RWPE2 (cell line): ENCODE data around the gene LLGL1.
A peak's percentile ranks its signal among the peaks of the same experiment; 100 is the strongest.

Experiments used
- ATAC-seq: fragments of 200-7000 bp; cut with Tn5 transposase; 3 replicates; pipeline ENCODE4 v1.9.1; 2021; ENCODE audit warnings: low read depth
- DNase-seq: peaks from one replicate; pipeline ENCODE4 v3.0.0-alpha.2; 2020; ENCODE audit warnings: low spot score
- H3K27ac ChIP-seq: fragments of 450-650 bp; 2 replicates; pipeline ENCODE4 v1.5.1; 2017; ENCODE audit warnings: mild to moderate bottlenecking; ENCODE audit not compliant: poor library complexity, severe bottlenecking
- H3K27me3 ChIP-seq: fragments of 250-450 bp; sonication (Bioruptor Pico); 2 replicates; pipeline ENCODE4 v1.5.1; 2021; ENCODE audit warnings: mild to moderate bottlenecking, moderate library complexity; ENCODE audit not compliant: insufficient read depth, poor library complexity, severe bottlenecking
- H3K36me3 ChIP-seq: fragments of 250-450 bp; sonication (Bioruptor Pico); 2 replicates; pipeline ENCODE4 v1.5.1; 2020; ENCODE audit warnings: low read depth, mild to moderate bottlenecking, moderate library complexity
- H3K4me1 ChIP-seq: fragments of 250-450 bp; sonication (Bioruptor Pico); 2 replicates; pipeline ENCODE4 v1.5.1; 2021; ENCODE audit warnings: mild to moderate bottlenecking, moderate library complexity; ENCODE audit not compliant: insufficient read depth, poor library complexity, severe bottlenecking
- H3K4me3 ChIP-seq: fragments of 250-450 bp; sonication (Bioruptor Pico); 2 replicates; pipeline ENCODE4 v1.5.1; 2021; ENCODE audit warnings: mild to moderate bottlenecking, moderate library complexity; ENCODE audit not compliant: severe bottlenecking
- H3K9me3 ChIP-seq: fragments of 250-450 bp; sonication (Bioruptor Pico); 2 replicates; pipeline ENCODE4 v1.5.1; 2021; ENCODE audit warnings: mild to moderate bottlenecking, moderate library complexity; ENCODE audit not compliant: severe bottlenecking
- TF ChIP-seq, protein P1 (sequence below): fragments of 450-650 bp; IDR thresholded peaks from one replicate; pipeline ENCODE4 v1.5.1; 2017; ENCODE audit warnings: mild to moderate bottlenecking, moderate library complexity; ENCODE audit not compliant: poor library complexity, severe bottlenecking

Gene LLGL1

DNA sequence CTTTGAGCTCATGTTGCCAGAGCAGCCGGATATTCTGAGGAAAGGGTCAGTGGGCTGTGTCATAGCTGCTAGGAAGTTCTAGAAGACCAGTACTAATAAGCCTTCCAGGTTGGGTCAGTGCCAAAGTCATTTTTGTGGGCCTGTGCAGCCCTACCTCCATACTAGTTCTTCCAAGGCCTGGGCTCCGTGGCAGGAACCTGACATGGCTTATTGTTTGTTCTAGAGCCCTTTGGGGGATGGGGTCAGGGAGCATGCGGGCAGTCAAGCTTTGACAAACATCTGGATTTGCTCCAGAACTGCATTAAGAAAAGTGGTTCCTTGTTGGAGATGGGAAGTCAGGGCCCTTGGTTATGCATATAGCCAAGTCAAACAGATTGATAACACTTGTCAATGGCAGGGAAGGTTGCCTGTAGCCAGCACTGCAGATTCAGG lies 34.2 kb upstream of the LLGL1 start:
- ATAC-seq = no peak
- H3K27ac ChIP-seq = no peak overlapping the region
- no peak overlapping the region for H3K4me3 ChIP-seq
- H3K36me3 ChIP-seq = peaks cover 82% of the 10 kb centered on the region
- TF ChIP-seq, protein P1, sequence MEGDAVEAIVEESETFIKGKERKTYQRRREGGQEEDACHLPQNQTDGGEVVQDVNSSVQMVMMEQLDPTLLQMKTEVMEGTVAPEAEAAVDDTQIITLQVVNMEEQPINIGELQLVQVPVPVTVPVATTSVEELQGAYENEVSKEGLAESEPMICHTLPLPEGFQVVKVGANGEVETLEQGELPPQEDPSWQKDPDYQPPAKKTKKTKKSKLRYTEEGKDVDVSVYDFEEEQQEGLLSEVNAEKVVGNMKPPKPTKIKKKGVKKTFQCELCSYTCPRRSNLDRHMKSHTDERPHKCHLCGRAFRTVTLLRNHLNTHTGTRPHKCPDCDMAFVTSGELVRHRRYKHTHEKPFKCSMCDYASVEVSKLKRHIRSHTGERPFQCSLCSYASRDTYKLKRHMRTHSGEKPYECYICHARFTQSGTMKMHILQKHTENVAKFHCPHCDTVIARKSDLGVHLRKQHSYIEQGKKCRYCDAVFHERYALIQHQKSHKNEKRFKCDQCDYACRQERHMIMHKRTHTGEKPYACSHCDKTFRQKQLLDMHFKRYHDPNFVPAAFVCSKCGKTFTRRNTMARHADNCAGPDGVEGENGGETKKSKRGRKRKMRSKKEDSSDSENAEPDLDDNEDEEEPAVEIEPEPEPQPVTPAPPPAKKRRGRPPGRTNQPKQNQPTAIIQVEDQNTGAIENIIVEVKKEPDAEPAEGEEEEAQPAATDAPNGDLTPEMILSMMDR = no peak
- no peaks in the 10 kb centered on the region for H3K27me3 ChIP-seq
- no peaks in the 10 kb centered on the region for H3K9me3 ChIP-seq
- no peak for DNase-seq
- peaks cover 12% of the 10 kb centered on the region for H3K4me1 ChIP-seq

DNA sequence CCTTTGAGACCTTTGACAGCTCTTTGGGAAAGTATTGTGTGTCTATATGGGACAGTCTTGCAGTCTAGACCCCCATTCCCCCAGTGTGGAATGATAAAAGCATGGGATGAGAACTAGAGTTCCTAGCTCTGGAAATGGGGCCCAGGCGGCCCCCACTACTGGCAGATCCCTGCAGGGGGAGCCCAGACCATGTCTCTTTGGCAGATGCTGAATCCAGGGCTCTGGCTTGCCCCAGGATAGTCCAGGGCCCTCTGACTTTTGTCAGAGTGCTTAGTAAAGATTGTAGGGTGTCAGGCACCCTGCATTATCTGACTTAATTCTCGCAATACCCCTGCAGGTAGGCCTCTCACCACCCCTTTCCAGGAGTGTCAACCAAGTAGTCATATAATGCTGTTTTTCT lies 33.5 kb upstream of the LLGL1 start:
- DNase-seq (no peak), ATAC-seq (no peak)
- no peaks in the 10 kb centered on the region for H3K27me3 ChIP-seq

DNA sequence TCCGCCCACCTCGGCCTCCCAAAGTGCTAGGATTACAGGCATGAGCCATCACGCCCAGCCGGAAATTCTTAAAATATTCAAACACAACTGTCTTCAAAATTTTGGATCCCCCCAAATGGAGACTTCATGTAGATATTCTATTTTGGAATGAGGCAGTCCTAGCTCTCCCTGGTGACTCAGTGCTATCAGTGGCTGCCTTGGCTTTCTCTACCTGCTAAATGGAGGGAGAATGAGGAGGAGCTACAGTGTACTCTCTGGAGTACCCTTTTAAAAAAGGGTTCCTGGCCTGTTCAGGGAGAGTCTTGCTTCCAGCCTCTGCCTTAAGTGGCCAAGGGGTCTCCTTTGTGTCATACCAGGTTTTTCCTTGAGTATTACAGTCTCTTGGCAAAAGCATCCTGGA lies 31.0 kb upstream of the LLGL1 start:
- TF ChIP-seq, protein P1 = no peak
- peaks cover 5% of the 10 kb centered on the region for H3K4me1 ChIP-seq
- no peaks in the 10 kb centered on the region for H3K27me3 ChIP-seq
- ATAC-seq = no peak
- no peak overlapping the region for H3K27ac ChIP-seq
- no peak overlapping the region for H3K4me3 ChIP-seq
- no peak for DNase-seq
- peaks cover 80% of the 10 kb centered on the region for H3K36me3 ChIP-seq
- H3K9me3 ChIP-seq = no peaks in the 10 kb centered on the region

More for the DNA sequence above, 33.5 kb upstream of the LLGL1 start:
- H3K4me3 ChIP-seq = no peak overlapping the region
- H3K36me3 ChIP-seq = peaks cover 82% of the 10 kb centered on the region
- peaks cover 12% of the 10 kb centered on the region for H3K4me1 ChIP-seq
- TF ChIP-seq, protein P1 = peak; percentile 25
- H3K27ac ChIP-seq = no peak overlapping the region
- no peaks in the 10 kb centered on the region for H3K9me3 ChIP-seq

DNA sequence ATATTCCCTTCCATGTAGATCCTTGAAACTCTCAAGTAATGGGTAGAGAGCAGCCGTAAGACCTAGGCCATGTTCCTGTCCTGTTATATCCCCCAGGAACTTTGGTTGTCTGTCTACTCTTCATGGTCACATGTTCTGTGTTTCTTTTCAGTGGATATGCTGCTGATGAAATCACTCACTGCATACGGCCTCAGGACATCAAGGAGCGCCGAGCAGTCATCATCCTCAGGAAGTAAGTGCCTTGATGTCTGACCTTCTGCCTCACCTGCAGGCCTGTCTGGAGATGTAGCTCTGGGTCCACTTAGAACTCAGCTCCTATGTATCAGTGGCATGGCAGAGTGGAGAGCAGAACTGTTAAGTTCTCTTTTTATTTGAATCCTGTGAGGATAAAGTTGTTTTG lies 30.6 kb upstream of the LLGL1 start:
- peaks cover 80% of the 10 kb centered on the region for H3K36me3 ChIP-seq

DNA sequence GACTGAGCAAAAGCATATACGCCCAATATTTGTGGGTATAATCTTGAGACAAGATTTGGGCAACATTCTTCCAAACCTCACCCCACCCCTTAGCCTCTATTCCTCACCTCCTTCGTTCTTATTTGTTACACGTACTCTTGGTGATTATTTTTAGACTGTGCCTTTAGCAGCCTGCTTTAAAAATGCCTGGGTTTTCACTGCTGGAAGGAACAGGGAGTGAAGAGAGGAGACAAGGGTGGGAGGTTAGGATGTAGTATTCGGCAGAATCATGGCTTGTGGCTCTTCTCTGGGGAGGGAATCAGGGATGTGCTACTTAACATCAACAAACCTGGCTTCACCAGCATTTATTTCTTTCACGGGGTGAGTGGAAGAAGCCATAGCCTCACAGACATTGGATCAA lies 30.2 kb upstream of the LLGL1 start:
- Histone ChIP-seq H3K36me3 (peaks cover 80% of the 10 kb centered on the region), H3K27me3 (no peaks in the 10 kb centered on the region), H3K27ac (no peak overlapping the region), H3K4me1 (peaks cover 5% of the 10 kb centered on the region), H3K4me3 (no peak overlapping the region), H3K9me3 (no peaks in the 10 kb centered on the region)
- TF ChIP-seq, protein P1 = no peak
- no peak for ATAC-seq
- DNase-seq = no peak

More for the DNA sequence above, 30.6 kb upstream of the LLGL1 start:
- TF ChIP-seq, protein P1 = no peak
- H3K27ac ChIP-seq = no peak overlapping the region
- no peaks in the 10 kb centered on the region for H3K9me3 ChIP-seq
- no peak for DNase-seq
- peaks cover 5% of the 10 kb centered on the region for H3K4me1 ChIP-seq
- no peak overlapping the region for H3K4me3 ChIP-seq
- ATAC-seq = no peak; the same call in 2 of the 3 replicates
- H3K27me3 ChIP-seq = no peaks in the 10 kb centered on the region
